Erythroblast (primary cell): ENCODE measurements around the gene STXBP3.

Experiments
- GATA1 ChIP-seq: IDR thresholded peaks from 2 replicates; pipeline ENCODE4 v1.6.1; 2011; ENCODE audit warnings: low read depth, mild to moderate bottlenecking, control low read depth, low read length, moderate library complexity
- POLR2A ChIP-seq: IDR thresholded peaks from 2 replicates; pipeline ENCODE4 v1.6.1; 2011; ENCODE audit warnings: mild to moderate bottlenecking, low read length

GRCh38 chr1:108780937-108781574 is 34.6 kb downstream of the STXBP3 start:
- TF ChIP-seq POLR2A, result no peak
- TF ChIP-seq GATA1, result no peak
